Measurements from ENCODE around the gene ZNF460.

The ZNF460 gene

GRCh38 chr19:57282011-57282643, 1.8 kb downstream of the ZNF460 start:
- H3K27me3 ChIP-seq (ENCODE audit: insufficient read depth, low read depth, severe bottlenecking), result no peaks in the 10 kb centered on the region
- no peak for DNase-seq
- no peak overlapping the region for H3K27ac ChIP-seq
- no peak overlapping the region for H3K4me3 ChIP-seq (ENCODE audit: low read depth, low read length)
- H3K9me3 ChIP-seq (ENCODE audit: severe bottlenecking), result no peaks in the 10 kb centered on the region
- H3K36me3 ChIP-seq, result peaks cover 55% of the 10 kb centered on the region
- TF ChIP-seq CTCF (IDR thresholded peaks at IDR 0.05; ENCODE audit: low read depth, low read length), result no peak

GRCh38 chr19:57288373-57288772, 8.1 kb downstream of the ZNF460 start:
- no peak for TF ChIP-seq CTCF (IDR thresholded peaks at IDR 0.05; ENCODE audit: low read depth, low read length)
- no peak for DNase-seq
- Histone ChIP-seq H3K9me3 (ENCODE audit: severe bottlenecking) (no peaks in the 10 kb centered on the region), H3K27me3 (ENCODE audit: insufficient read depth, low read depth, severe bottlenecking) (no peaks in the 10 kb centered on the region), H3K36me3 (peaks cover 95% of the 10 kb centered on the region), H3K27ac (no peak overlapping the region), H3K4me3 (ENCODE audit: low read depth, low read length) (no peak overlapping the region)

- Histone ChIP-seq H3K27ac (no peak overlapping the region), H3K27me3 (ENCODE audit: insufficient read depth, low read depth, severe bottlenecking) (no peaks in the 10 kb centered on the region), H3K4me3 (ENCODE audit: low read depth, low read length) (no peak overlapping the region), H3K36me3 (peaks cover 82% of the 10 kb centered on the region), H3K9me3 (ENCODE audit: severe bottlenecking) (no peaks in the 10 kb centered on the region)
- no peak for TF ChIP-seq CTCF (IDR thresholded peaks at IDR 0.05; ENCODE audit: low read depth, low read length)
- DNase-seq, result no peak
These were observed 10.7 kb downstream of the ZNF460 start for GRCh38 chr19:57290970-57291369.

- Histone ChIP-seq H3K36me3 (peaks cover 69% of the 10 kb centered on the region), H3K9me3 (ENCODE audit: severe bottlenecking) (no peaks in the 10 kb centered on the region)
- no peak for TF ChIP-seq CTCF (IDR thresholded peaks at IDR 0.05; ENCODE audit: low read depth, low read length)
These were observed 12.3 kb downstream of the ZNF460 start for GRCh38 chr19:57292547-57292946.

GRCh38 chr19:57293719-57294118, 13.4 kb downstream of the ZNF460 start:
- Histone ChIP-seq H3K9me3 (ENCODE audit: severe bottlenecking) (no peaks in the 10 kb centered on the region), H3K27ac (no peak overlapping the region), H3K4me3 (ENCODE audit: low read depth, low read length) (no peak overlapping the region), H3K27me3 (ENCODE audit: insufficient read depth, low read depth, severe bottlenecking) (no peaks in the 10 kb centered on the region), H3K36me3 (peaks cover 62% of the 10 kb centered on the region)
- DNase-seq, result no peak
- TF ChIP-seq CTCF (IDR thresholded peaks at IDR 0.05; ENCODE audit: low read depth, low read length), result no peak

More at GRCh38 chr19:57292547-57292946, 12.3 kb downstream of the ZNF460 start:
- no peak overlapping the region for H3K4me3 ChIP-seq (ENCODE audit: low read depth, low read length)
- no peak for DNase-seq
- H3K27me3 ChIP-seq (ENCODE audit: insufficient read depth, low read depth, severe bottlenecking), result no peaks in the 10 kb centered on the region
- H3K27ac ChIP-seq, result no peak overlapping the region

GRCh38 chr19:57302020-57302465, 21.8 kb downstream of the ZNF460 start:
- no peak for DNase-seq
- Histone ChIP-seq H3K9me3 (ENCODE audit: severe bottlenecking) (no peaks in the 10 kb centered on the region), H3K4me3 (ENCODE audit: low read depth, low read length) (no peak overlapping the region), H3K27me3 (ENCODE audit: insufficient read depth, low read depth, severe bottlenecking) (no peaks in the 10 kb centered on the region), H3K27ac (no peak overlapping the region), H3K36me3 (peaks cover 23% of the 10 kb centered on the region)
- no peak for TF ChIP-seq CTCF (IDR thresholded peaks at IDR 0.05; ENCODE audit: low read depth, low read length)
